Rectal smooth muscle tissue (tissue), 1 donor: ENCODE data around the gene GREB1L.
"Not testable (repeated sequence)": the region's sequence is repeated elsewhere in the genome, so short reads cannot be mapped to it uniquely, and the experiment has no call there.

Source experiments
- H3K27ac ChIP-seq: one replicate; pipeline ENCODE4 v1.7.0; 2013; ENCODE audit warnings: low read depth, low read length, inconsistent platforms
- H3K27me3 ChIP-seq: one replicate; pipeline ENCODE4 v1.7.0; 2013; ENCODE audit warnings: low read length; ENCODE audit not compliant: control insufficient read depth, insufficient read depth
- H3K36me3 ChIP-seq: one replicate; pipeline ENCODE4 v1.7.0; 2013; ENCODE audit warnings: low read length; ENCODE audit not compliant: control insufficient read depth, insufficient read depth
- H3K4me1 ChIP-seq: one replicate; pipeline ENCODE4 v1.7.0; 2013; ENCODE audit warnings: low read length; ENCODE audit not compliant: control insufficient read depth, insufficient read depth
- H3K4me3 ChIP-seq: one replicate; pipeline ENCODE4 v1.7.0; 2013; ENCODE audit warnings: low read length
- H3K9ac ChIP-seq: one replicate; pipeline ENCODE4 v1.7.0; 2013; ENCODE audit warnings: low read length

Gene GREB1L

DNA sequence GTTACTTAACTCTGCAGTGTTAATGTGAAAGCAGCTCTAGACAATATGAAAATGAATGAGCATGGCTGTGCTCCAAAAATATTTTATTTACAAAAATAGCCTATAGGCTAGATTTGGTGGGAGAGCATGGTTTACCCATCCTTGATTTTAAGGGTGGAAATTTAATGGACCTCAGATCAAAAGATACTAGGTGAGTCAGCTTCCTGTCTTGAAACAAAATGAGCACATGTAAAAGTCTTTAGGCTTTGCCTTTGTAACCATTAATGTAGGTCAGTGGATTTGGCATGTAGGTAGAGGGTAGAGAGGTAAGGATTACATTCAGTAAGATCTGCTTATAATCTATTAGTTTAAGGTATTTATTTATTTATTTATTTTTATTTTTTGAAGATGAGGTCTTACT, 72.7 kb downstream of the GREB1L start:
- no peak overlapping the region for H3K4me3 ChIP-seq

DNA sequence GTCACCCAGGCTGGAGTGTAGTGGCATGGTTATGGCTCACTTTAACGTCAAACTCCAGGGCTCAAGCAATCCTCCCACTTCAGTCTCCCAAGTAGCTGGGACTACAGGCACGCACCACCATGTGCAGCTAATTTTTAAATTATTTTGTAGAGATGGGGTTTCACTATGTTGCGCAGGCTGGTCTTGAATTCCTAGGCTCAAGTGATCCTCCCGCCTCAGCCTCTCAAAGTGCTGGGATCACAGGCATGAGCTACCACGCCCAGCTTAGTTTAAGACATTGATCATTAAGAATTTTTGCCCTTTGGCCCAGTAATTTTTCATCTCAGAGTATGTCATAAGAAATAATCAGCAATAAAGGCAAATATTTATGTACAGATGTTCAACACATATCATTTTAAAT, 73.1 kb downstream of the GREB1L start:
- not testable (repeated sequence) for H3K36me3 ChIP-seq, H3K27ac ChIP-seq, H3K9ac ChIP-seq, H3K27me3 ChIP-seq, H3K4me3 ChIP-seq, H3K4me1 ChIP-seq

More for the DNA sequence above, 72.7 kb downstream of the GREB1L start:
- Histone ChIP-seq H3K36me3 (no peaks in the 10 kb centered on the region), H3K27me3 (no peaks in the 10 kb centered on the region), H3K9ac (no peak overlapping the region), H3K27ac (no peak overlapping the region), H3K4me1 (no peaks in the 10 kb centered on the region)

DNA sequence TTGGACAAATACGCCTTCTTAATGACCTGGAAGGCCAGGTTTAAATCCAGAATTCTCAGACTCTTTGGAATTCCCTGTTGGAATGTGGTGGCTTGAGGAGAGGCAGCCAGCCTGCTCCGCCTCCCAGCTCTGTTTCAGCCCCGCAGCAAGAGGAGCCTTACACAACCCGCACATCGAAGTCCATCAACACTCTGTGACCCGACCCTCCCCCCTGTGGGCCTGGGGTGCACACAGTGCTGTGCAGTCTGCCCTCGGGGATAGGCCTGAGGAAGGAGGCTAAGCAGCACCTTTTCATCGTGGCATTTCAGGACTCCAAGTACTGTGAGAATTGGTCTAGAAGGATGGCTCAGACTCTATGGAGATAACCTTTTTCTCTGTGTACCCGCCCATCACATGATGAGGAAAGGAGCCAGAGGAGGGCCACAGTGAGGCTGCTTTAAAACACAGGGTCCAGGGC, 73.7 kb downstream of the GREB1L start:
- Histone ChIP-seq H3K9ac (no peak overlapping the region), H3K36me3 (no peaks in the 10 kb centered on the region), H3K4me1 (no peaks in the 10 kb centered on the region), H3K4me3 (no peak overlapping the region), H3K27me3 (no peaks in the 10 kb centered on the region), H3K27ac (no peak overlapping the region)

DNA sequence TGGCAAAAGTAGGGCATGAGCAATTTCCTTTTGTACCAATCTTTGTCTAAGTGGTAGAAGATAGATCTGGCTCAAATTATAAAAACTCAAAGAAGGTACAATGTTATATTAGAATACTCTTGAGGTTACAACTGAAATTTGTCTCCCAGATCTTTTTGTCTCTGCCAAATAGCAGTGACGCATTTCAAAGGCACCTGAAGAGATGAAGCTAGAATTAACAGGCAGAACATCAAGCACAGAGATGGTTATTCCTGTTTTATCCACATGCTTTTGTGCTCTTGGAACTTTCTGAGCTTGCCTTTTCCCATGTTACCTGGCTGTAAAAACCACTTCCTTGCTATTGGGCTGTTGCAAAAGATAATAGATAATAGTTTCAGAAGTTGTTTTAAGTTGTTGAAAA, 74.3 kb downstream of the GREB1L start:
- Histone ChIP-seq H3K4me1 (no peaks in the 10 kb centered on the region), H3K27ac (no peak overlapping the region), H3K36me3 (no peaks in the 10 kb centered on the region), H3K27me3 (no peaks in the 10 kb centered on the region), H3K9ac (no peak overlapping the region), H3K4me3 (no peak overlapping the region)

DNA sequence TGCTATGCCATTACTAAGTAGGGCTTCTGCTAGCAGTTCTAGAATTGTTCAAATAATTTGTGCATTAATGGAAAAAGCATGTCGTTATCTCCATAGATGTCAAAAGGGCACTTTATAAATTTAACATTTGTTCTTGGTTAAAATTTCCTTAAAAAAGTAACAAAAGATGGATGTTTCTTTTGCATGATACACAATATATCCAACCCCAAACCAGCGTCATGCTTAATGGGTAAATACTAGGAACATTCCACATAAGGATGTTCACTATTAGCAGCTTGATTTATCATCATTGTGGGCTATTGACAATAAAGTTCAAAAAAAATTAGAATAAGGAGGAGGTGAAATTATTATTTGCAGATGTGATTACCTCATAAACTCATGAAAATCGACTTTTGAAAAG, 79.7 kb downstream of the GREB1L start:
- Histone ChIP-seq H3K4me3 (no peak overlapping the region), H3K36me3 (no peaks in the 10 kb centered on the region), H3K9ac (no peak overlapping the region), H3K27me3 (no peaks in the 10 kb centered on the region), H3K27ac (no peak overlapping the region), H3K4me1 (no peaks in the 10 kb centered on the region)

DNA sequence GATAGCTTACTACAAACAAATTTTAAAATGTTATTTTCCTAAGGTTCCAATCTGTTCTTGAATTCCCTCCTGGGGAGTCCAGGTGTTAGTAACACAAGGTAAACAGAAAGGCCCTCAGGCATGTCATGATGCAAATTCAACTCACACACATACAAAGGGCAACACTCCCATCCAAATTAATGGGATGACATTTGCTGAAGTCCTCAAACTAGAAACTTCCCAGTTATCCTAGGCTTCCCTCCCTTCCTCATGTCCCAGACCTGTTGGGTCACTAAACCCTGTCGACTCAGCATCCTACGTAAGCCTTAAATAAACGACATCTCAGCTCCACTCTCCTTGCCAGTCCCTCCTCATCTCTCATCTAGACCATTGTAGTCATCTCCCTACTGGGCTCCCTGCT, 85.1 kb downstream of the GREB1L start:
- Histone ChIP-seq H3K4me3 (no peak overlapping the region), H3K4me1 (no peaks in the 10 kb centered on the region), H3K9ac (no peak overlapping the region), H3K36me3 (no peaks in the 10 kb centered on the region), H3K27ac (no peak overlapping the region), H3K27me3 (no peaks in the 10 kb centered on the region)

DNA sequence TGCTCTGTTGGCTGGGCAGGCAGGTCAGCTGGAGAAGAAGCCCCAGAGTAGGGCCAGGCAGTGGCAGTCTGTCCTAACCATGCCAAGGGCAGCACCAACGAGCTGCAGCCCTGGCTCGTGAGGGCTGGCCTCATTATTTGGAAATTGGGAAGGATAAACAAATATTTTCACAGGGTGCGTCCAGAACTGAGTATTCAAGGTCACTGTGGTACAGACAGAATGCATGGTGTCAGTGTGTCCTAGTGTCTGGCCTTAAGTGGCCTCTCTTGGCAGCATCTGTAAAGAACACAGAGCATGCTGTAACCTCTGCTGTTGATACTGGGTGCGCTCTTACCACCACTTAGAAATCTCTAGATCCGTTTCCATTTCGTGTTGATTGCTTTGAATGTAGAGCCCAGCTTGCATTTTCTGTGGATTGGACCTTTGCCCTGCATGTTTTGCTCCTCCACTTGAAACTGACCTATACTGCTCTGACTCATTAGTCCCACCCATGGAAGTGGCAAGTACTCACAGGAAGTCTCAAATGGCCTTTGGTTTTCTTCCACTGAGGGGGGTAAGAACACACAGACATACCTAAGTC, 88.2 kb downstream of the GREB1L start:
- Histone ChIP-seq H3K9ac (no peak overlapping the region), H3K4me3 (no peak overlapping the region)

GRCh38 chr18:21331065-21331464, 89.0 kb downstream of the GREB1L start:
- Histone ChIP-seq H3K4me3 (no peak overlapping the region), H3K9ac (no peak overlapping the region), H3K27me3 (no peaks in the 10 kb centered on the region), H3K36me3 (no peaks in the 10 kb centered on the region), H3K27ac (no peak overlapping the region), H3K4me1 (no peaks in the 10 kb centered on the region)

More for the DNA sequence above, 88.2 kb downstream of the GREB1L start:
- Histone ChIP-seq H3K27ac (no peak overlapping the region), H3K4me1 (no peaks in the 10 kb centered on the region), H3K36me3 (no peaks in the 10 kb centered on the region), H3K27me3 (no peaks in the 10 kb centered on the region)

GRCh38 chr18:21335927-21336488, 94.0 kb downstream of the GREB1L start:
- no peaks in the 10 kb centered on the region for H3K27me3 ChIP-seq
- no peak overlapping the region for H3K9ac ChIP-seq
- H3K4me3 ChIP-seq, result no peak overlapping the region
- no peaks in the 10 kb centered on the region for H3K4me1 ChIP-seq
- H3K36me3 ChIP-seq, result no peaks in the 10 kb centered on the region
- H3K27ac ChIP-seq, result no peak overlapping the region

DNA sequence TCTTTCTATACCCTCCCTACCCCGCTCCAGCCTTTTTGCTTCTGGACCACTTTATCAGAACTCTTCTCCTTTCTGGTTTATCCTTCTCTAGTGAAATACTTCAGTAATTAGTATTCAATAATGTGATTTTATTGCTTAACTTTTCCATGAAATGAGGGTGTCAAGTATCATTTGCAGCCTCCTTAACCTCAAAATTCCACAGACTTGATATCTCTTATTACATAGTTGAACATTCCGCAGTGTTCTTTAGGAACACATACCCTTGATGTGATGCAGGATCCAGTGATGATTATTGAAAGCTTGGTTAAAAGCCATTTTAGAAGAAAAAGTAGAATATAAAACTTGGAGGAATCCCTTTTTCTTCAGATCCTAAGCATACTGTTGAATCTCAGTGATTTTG, 94.8 kb downstream of the GREB1L start:
- Histone ChIP-seq H3K4me1 (no peaks in the 10 kb centered on the region), H3K27me3 (no peaks in the 10 kb centered on the region), H3K27ac (no peak overlapping the region), H3K36me3 (no peaks in the 10 kb centered on the region), H3K9ac (no peak overlapping the region), H3K4me3 (no peak overlapping the region)

DNA sequence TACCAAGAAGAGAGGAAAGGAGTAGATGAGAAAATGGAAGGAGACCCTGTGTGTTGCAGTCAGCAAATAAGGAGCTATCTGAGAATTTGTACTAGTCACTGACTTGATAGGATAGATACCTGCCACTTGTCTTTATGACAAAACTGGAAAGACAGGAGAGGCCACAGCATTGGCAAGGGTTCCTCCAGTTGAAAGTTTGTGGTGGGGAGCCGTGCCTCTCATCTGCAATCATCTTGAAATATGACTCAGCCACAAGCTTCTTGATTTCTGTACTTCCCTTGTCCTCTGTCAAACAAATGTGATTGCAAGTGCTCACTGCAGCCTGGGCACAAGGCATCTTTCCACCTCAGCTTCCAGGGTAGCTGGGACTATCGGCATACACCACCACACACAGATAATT, 99.1 kb downstream of the GREB1L start:
- no peaks in the 10 kb centered on the region for H3K36me3 ChIP-seq
- H3K4me3 ChIP-seq, result no peak overlapping the region
- no peak overlapping the region for H3K27ac ChIP-seq
- no peak overlapping the region for H3K9ac ChIP-seq
- no peaks in the 10 kb centered on the region for H3K27me3 ChIP-seq
- H3K4me1 ChIP-seq, result no peaks in the 10 kb centered on the region

- Histone ChIP-seq H3K36me3 (no peaks in the 10 kb centered on the region), H3K9ac (no peak overlapping the region), H3K27me3 (no peaks in the 10 kb centered on the region), H3K27ac (no peak overlapping the region), H3K4me3 (no peak overlapping the region), H3K4me1 (no peaks in the 10 kb centered on the region)
Observed at GRCh38 chr18:21342372-21342771, 100.3 kb downstream of the GREB1L start.

GRCh38 chr18:21344860-21345259, 102.8 kb downstream of the GREB1L start:
- Histone ChIP-seq H3K27me3 (no peaks in the 10 kb centered on the region), H3K36me3 (no peaks in the 10 kb centered on the region), H3K4me3 (no peak overlapping the region), H3K27ac (no peak overlapping the region), H3K9ac (no peak overlapping the region), H3K4me1 (no peaks in the 10 kb centered on the region)
